Heart left ventricle (tissue), 13 donors: ENCODE results near the gene PRKG1.

Experiments used
- POLR2A ChIP-seq, 2 donors: fragments of 450-650 bp; IDR thresholded peaks; one replicate each; pipeline ENCODE4 v1.6.1; 2017; ENCODE audit warnings: antibody characterized with exemption in 2 of 2, mild to moderate bottlenecking in 2 of 2, moderate library complexity in 2 of 2
- TF ChIP-seq, protein P1 (sequence below), 12 donors: fragments of 200-600 bp; sonication (generic) in 4 of 12; IDR thresholded peaks; one replicate each; pipeline versions ENCODE4 v1.5.0 to v1.8.0; 2018 to 2022; ENCODE audit warnings: antibody characterized with exemption in 12 of 12, mild to moderate bottlenecking in 5 of 12
- donor health status: ischemic (EF 13 %, LVEDD 7.1; RV severe dilation, severe dysfunction).
- donor health status: DM: no; HTN: yes; CAD: no.
- donor health status: DM: no; HTN: no; CAD: no.
- donor health status: ischemic (EF 25% LVEDD 6.9; RV normal size, moderate dysfunction).
- donor health status: ischemic (EF 25% LVEDD 5.7; RV mildly dilated, moderate dysfunction).
- donor health status: ischemic (EF 35%, LVEDD 5.7; RV mildly dilated, moderate dysfunction).
- donor health status: nonischemic (EF 11% LVEDD 7.7; RV severe dilation, severe dysfunction).
- donor health status: DM: yes; HTN: yes; CAD: no.
- donor health status: PGD.
- donor health status: ischemic (EF 29% LVEDD 5.4; RV normal size, mild dysfunction).
- donor health status: nonischemic (EF 23%, LVEDD 6.1; RV moderate dilation, normal function).

DNA sequence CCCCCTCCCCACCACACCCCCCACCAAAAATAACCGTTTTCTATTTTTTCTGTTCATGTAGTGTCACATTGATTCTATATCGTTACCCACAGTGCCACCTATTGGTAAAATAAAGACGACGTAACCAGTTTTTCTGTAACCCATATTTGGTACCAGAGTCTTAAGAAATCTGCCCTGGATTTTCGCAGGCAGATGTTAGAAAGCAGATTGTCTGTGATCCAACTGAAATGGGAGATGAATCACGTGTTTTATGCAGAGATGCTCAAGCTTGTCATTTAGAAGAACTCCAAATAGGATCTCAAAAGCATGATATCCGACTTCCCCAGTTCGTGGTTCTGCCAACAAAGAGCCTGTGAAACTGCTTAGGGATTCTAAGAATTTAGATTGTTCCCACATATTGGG, 886.2 kb downstream of the PRKG1 start:
- TF ChIP-seq, protein P1, sequence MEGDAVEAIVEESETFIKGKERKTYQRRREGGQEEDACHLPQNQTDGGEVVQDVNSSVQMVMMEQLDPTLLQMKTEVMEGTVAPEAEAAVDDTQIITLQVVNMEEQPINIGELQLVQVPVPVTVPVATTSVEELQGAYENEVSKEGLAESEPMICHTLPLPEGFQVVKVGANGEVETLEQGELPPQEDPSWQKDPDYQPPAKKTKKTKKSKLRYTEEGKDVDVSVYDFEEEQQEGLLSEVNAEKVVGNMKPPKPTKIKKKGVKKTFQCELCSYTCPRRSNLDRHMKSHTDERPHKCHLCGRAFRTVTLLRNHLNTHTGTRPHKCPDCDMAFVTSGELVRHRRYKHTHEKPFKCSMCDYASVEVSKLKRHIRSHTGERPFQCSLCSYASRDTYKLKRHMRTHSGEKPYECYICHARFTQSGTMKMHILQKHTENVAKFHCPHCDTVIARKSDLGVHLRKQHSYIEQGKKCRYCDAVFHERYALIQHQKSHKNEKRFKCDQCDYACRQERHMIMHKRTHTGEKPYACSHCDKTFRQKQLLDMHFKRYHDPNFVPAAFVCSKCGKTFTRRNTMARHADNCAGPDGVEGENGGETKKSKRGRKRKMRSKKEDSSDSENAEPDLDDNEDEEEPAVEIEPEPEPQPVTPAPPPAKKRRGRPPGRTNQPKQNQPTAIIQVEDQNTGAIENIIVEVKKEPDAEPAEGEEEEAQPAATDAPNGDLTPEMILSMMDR (IDR thresholded peaks at IDR 0.05) = peak; percentile 26 to 63 (median 56)
- no peak for TF ChIP-seq POLR2A (IDR thresholded peaks at IDR 0.05)
